HepG2 (cell line): ENCODE data around the gene CSTF1. TPM values are rescaled to one million over a fixed set of nuclear protein-coding genes. Genes with fewer than 3 reads are reported as not detected.
A peak's percentile ranks its signal among the peaks of the same experiment; 100 is the strongest.

ENCODE experiments used
- CENPT ChIP-seq: sonication (generic); formaldehyde crosslinking; IDR thresholded peaks from 2 replicates; pipeline ENCODE4 v1.8.0; 2022; ENCODE audit warnings: low read depth, mild to moderate bottlenecking, moderate library complexity, missing genetic modification reagents
- HOXD1 ChIP-seq: sonication (generic); formaldehyde crosslinking; IDR thresholded peaks from 2 replicates; pipeline ENCODE4 v1.5.0; 2020; ENCODE audit warnings: missing genetic modification reagents
- NAIF1 ChIP-seq: sonication (generic); formaldehyde crosslinking; IDR thresholded peaks from 2 replicates; pipeline ENCODE4 v1.5.0; 2020; ENCODE audit warnings: mild to moderate bottlenecking, missing genetic modification reagents, borderline replicate concordance
- NFRKB ChIP-seq: fragments of 450-650 bp; IDR thresholded peaks from 2 replicates; pipeline ENCODE4 v1.6.1; 2017
- PRMT3 ChIP-seq: sonication (generic); formaldehyde crosslinking; IDR thresholded peaks from 2 replicates; pipeline ENCODE4 v1.8.1; 2022; ENCODE audit warnings: low read depth, mild to moderate bottlenecking, moderate library complexity, missing genetic modification reagents, borderline replicate concordance
- SMARCC2 ChIP-seq: fragments of 450-650 bp; IDR thresholded peaks from 2 replicates; pipeline ENCODE4 v1.6.1; 2017; ENCODE audit warnings: antibody characterized with exemption, mild to moderate bottlenecking
- SMARCE1 ChIP-seq: fragments of 450-650 bp; IDR thresholded peaks from 2 replicates; pipeline ENCODE4 v1.6.1; 2017; ENCODE audit warnings: borderline replicate concordance
- SNAPC2 ChIP-seq: sonication (generic); formaldehyde crosslinking; IDR thresholded peaks from 2 replicates; pipeline ENCODE4 v1.8.1; 2022; ENCODE audit warnings: mild to moderate bottlenecking, missing genetic modification reagents
- SNRNP70 ChIP-seq: fragments of 200-400 bp; formaldehyde crosslinking; IDR thresholded peaks from 2 replicates; pipeline ENCODE4 v1.6.1; 2017; ENCODE audit warnings: mild to moderate bottlenecking, low read depth, low read length, moderate library complexity
- TCF12 ChIP-seq, 2 experiments: fragments of 450-650 bp in 1 of 2; sonication (generic) in 1 of 2; formaldehyde crosslinking in 1 of 2; IDR thresholded peaks; 2 replicates each; pipeline versions ENCODE4 v1.6.1 to v1.8.0; 2017 to 2022; ENCODE audit warnings: antibody characterized with exemption in 1 of 2, mild to moderate bottlenecking in 1 of 2, missing genetic modification reagents in 1 of 2, moderate library complexity in 1 of 2
- ZNF326 ChIP-seq: sonication (generic); formaldehyde crosslinking; IDR thresholded peaks from 2 replicates; pipeline ENCODE4 v1.4.0; 2020; ENCODE audit warnings: missing genetic modification reagents, borderline replicate concordance
- ZNF432 ChIP-seq: sonication (generic); formaldehyde crosslinking; IDR thresholded peaks from 2 replicates; pipeline ENCODE4 v1.5.0; 2020; ENCODE audit warnings: missing genetic modification reagents, mild to moderate bottlenecking, borderline replicate concordance
- ZNF547 ChIP-seq: sonication (generic); formaldehyde crosslinking; IDR thresholded peaks from 2 replicates; pipeline ENCODE4 v1.5.1; 2020; ENCODE audit warnings: mild to moderate bottlenecking, missing genetic modification reagents
- ZSCAN22 ChIP-seq: sonication (generic); formaldehyde crosslinking; IDR thresholded peaks from 2 replicates; pipeline ENCODE4 v1.4.0; 2020; ENCODE audit warnings: mild to moderate bottlenecking, missing genetic modification reagents
- polyA plus RNA-seq, 8 experiments: library from polyadenylated mRNA; depleted of rRNA in 3 of 8; stranded (reverse) in 7 of 8; unstranded in 1 of 8; fragments of >200 nt; fragmentation: Illumina TruSeq in 4 of 8; extraction: Trizol in 4 of 8; gene quantifications; 2 replicates each; pipeline versions ENCODE4 v1.2.1 to v1.2.3, GENCODE V29; 2011 to 2016; ENCODE audit warnings: low read depth in 4 of 8, missing spikeins in 1 of 8, mixed read lengths in 1 of 8; ENCODE audit not compliant: insufficient read depth in 1 of 8
- total RNA-seq, 5 experiments: library from RNA; depleted of rRNA; stranded (reverse); fragments of >200 nt; fragmentation: Illumina TruSeq; extraction: Trizol; gene quantifications; 2 replicates each; pipeline ENCODE4 v1.2.3, GENCODE V29; 2016; ENCODE audit warnings: low read depth in 1 of 5
- TF ChIP-seq, protein P1 (sequence below): sonication (generic); IDR thresholded peaks from 2 replicates; pipeline ENCODE4 v1.6.1; 2016; ENCODE audit warnings: low read depth, borderline replicate concordance
- TF ChIP-seq, protein P2 (sequence below): sonication (generic); formaldehyde crosslinking; IDR thresholded peaks from 2 replicates; pipeline ENCODE4 v1.5.1; 2020; ENCODE audit warnings: mild to moderate bottlenecking, moderate library complexity, missing genetic modification reagents
- TF ChIP-seq, protein P3 (sequence below): sonication (generic); formaldehyde crosslinking; IDR thresholded peaks from 2 replicates; pipeline ENCODE4 v1.8.0; 2022; ENCODE audit warnings: missing genetic modification reagents, mild to moderate bottlenecking, moderate library complexity, borderline replicate concordance
- TF ChIP-seq, protein P4 (sequence below): sonication (generic); formaldehyde crosslinking; conservative IDR thresholded peaks from 2 replicates; pipeline ENCODE4 v1.4.0; 2020; ENCODE audit warnings: missing genetic modification reagents
- TF ChIP-seq, protein P5 (sequence below): sonication (generic); formaldehyde crosslinking; IDR thresholded peaks from 2 replicates; pipeline ENCODE4 v1.5.0; 2020; ENCODE audit warnings: mild to moderate bottlenecking, missing genetic modification reagents, borderline replicate concordance

The CSTF1 gene
- total and polyA plus RNA-seq, 2 of the 13 experiments (the other 11 are each of a cell fraction or from before 2014, with no cell fraction given): 70.9 to 100 TPM

DNA sequence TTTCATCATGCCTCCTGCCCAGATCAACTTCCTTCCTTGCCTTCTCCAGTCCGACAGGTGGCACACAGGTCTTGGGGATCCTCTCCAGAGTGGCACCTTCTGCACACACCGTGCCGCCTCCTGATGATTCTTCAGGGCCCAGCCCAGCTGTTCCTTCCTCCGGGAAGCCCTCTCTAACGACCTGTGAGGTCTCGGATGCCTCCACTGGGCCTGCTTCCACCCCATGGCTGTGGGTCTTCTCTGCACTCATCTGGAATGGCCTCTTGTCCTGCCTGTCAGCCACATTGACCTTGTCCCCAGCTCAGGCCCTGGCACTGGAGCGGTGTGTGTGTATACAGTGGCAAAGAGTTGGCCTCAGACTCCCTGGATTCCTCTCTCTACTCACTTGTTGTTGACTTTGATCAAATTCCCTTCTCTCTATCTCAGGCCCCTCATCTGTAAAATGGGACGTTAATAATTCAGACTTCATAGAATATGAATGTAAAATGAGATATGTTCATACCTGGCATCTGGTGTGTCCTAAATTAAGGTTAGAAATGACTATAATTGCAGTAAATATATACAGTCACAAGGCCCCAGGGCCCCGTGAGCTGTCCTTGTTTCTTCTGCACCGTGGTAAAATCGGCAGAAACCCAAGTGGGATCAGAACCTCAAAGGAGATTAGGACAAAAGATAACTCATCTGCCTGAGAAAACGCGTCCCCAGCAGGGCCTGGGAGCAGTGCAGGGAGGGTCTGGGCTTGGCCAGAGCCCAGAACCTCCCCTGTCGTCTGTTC lies 32.1 kb upstream of the CSTF1 start (continued):
- 0 out of 2 replicates have a peak, but pooled peaks have one; percentile 17 for TF ChIP-seq ZNF432 (CRISPR knock-in tag)
- TF ChIP-seq SMARCC2: no peak
- TF ChIP-seq SNAPC2: no peak
- TF ChIP-seq, protein P1, sequence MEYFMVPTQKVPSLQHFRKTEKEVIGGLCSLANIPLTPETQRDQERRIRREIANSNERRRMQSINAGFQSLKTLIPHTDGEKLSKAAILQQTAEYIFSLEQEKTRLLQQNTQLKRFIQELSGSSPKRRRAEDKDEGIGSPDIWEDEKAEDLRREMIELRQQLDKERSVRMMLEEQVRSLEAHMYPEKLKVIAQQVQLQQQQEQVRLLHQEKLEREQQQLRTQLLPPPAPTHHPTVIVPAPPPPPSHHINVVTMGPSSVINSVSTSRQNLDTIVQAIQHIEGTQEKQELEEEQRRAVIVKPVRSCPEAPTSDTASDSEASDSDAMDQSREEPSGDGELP: no peak; the same call in 1 of the 2 replicates
- 0 out of 2 replicates have a peak, but pooled peaks have one; percentile 4 for TF ChIP-seq ZNF547
- TF ChIP-seq PRMT3 (CRISPR knock-in tag): no peak
- TF ChIP-seq, protein P2, sequence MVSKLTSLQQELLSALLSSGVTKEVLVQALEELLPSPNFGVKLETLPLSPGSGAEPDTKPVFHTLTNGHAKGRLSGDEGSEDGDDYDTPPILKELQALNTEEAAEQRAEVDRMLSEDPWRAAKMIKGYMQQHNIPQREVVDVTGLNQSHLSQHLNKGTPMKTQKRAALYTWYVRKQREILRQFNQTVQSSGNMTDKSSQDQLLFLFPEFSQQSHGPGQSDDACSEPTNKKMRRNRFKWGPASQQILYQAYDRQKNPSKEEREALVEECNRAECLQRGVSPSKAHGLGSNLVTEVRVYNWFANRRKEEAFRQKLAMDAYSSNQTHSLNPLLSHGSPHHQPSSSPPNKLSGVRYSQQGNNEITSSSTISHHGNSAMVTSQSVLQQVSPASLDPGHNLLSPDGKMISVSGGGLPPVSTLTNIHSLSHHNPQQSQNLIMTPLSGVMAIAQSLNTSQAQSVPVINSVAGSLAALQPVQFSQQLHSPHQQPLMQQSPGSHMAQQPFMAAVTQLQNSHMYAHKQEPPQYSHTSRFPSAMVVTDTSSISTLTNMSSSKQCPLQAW (CRISPR knock-in tag): 0 out of 2 replicates have a peak, but pooled peaks have one; percentile 48
- no peak for TF ChIP-seq NAIF1 (CRISPR knock-in tag)
- TF ChIP-seq ZSCAN22: 0 out of 2 replicates have a peak, but pooled peaks have one; percentile 32
- TF ChIP-seq, protein P3, sequence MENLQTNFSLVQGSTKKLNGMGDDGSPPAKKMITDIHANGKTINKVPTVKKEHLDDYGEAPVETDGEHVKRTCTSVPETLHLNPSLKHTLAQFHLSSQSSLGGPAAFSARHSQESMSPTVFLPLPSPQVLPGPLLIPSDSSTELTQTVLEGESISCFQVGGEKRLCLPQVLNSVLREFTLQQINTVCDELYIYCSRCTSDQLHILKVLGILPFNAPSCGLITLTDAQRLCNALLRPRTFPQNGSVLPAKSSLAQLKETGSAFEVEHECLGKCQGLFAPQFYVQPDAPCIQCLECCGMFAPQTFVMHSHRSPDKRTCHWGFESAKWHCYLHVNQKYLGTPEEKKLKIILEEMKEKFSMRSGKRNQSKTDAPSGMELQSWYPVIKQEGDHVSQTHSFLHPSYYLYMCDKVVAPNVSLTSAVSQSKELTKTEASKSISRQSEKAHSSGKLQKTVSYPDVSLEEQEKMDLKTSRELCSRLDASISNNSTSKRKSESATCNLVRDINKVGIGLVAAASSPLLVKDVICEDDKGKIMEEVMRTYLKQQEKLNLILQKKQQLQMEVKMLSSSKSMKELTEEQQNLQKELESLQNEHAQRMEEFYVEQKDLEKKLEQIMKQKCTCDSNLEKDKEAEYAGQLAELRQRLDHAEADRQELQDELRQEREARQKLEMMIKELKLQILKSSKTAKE (CRISPR knock-in tag): 0 out of 2 replicates have a peak, but pooled peaks have one; percentile 33
- TF ChIP-seq SMARCE1: no peak
- no peak for TF ChIP-seq NFRKB
- TF ChIP-seq, protein P4, sequence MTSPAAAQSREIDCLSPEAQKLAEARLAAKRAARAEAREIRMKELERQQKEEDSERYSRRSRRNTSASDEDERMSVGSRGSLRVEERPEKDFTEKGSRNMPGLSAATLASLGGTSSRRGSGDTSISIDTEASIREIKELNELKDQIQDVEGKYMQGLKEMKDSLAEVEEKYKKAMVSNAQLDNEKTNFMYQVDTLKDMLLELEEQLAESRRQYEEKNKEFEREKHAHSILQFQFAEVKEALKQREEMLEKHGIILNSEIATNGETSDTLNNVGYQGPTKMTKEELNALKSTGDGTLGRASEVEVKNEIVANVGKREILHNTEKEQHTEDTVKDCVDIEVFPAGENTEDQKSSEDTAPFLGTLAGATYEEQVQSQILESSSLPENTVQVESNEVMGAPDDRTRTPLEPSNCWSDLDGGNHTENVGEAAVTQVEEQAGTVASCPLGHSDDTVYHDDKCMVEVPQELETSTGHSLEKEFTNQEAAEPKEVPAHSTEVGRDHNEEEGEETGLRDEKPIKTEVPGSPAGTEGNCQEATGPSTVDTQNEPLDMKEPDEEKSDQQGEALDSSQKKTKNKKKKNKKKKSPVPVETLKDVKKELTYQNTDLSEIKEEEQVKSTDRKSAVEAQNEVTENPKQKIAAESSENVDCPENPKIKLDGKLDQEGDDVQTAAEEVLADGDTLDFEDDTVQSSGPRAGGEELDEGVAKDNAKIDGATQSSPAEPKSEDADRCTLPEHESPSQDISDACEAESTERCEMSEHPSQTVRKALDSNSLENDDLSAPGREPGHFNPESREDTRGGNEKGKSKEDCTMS (CRISPR knock-in tag): no peak
- no peak for TF ChIP-seq HOXD1
- no peak for TF ChIP-seq TCF12 (IDR thresholded peaks at IDR 0.05)
- TF ChIP-seq TCF12 (CRISPR knock-in tag; IDR thresholded peaks at IDR 0.05): no peak
- TF ChIP-seq CENPT (CRISPR knock-in tag): 0 out of 2 replicates have a peak, but pooled peaks have one; percentile 14
- no peak for TF ChIP-seq SNRNP70
- TF ChIP-seq ZNF326 (CRISPR knock-in tag): no peak
- TF ChIP-seq, protein P5, sequence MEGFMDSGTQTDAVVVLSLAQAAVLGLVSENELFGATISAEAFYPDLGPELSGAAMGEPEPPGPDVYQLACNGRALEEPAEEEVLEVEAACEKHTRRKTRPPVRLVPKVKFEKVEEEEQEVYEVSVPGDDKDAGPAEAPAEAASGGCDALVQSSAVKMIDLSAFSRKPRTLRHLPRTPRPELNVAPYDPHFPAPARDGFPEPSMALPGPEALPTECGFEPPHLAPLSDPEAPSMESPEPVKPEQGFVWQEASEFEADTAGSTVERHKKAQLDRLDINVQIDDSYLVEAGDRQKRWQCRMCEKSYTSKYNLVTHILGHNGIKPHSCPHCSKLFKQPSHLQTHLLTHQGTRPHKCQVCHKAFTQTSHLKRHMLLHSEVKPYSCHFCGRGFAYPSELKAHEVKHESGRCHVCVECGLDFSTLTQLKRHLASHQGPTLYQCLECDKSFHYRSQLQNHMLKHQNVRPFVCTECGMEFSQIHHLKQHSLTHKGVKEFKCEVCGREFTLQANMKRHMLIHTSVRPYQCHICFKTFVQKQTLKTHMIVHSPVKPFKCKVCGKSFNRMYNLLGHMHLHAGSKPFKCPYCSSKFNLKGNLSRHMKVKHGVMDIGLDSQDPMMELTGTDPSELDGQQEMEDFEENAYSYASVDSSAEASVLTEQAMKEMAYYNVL (CRISPR knock-in tag): peak; percentile 13; the same call in 1 of the 2 replicates
